NB4 (cell line): ENCODE data around the gene CAMP.

Source experiments
- DNase-seq: peaks from one replicate; pipeline ENCODE4 v3.0.0; 2010; ENCODE audit warnings: low read depth
- H3K4me3 ChIP-seq: one replicate; pipeline ENCODE4 v1.5.1; 2011; ENCODE audit warnings: mild to moderate bottlenecking, low read depth, low read length, moderate library complexity
- CTCF ChIP-seq: IDR thresholded peaks from one replicate; pipeline ENCODE4 v1.5.1; 2012; ENCODE audit warnings: low read depth, low read length
- MAX ChIP-seq: IDR thresholded peaks from 2 replicates; pipeline ENCODE4 v1.6.1; 2011; ENCODE audit warnings: low read depth, low read length
- MYC ChIP-seq: IDR thresholded peaks from 2 replicates; pipeline ENCODE4 v1.6.1; 2011; ENCODE audit warnings: low read depth, low read length
- POLR2A ChIP-seq: IDR thresholded peaks from 2 replicates; pipeline ENCODE4 v1.6.1; 2011; ENCODE audit warnings: mild to moderate bottlenecking; ENCODE audit not compliant: insufficient read length; ENCODE audit errors: extremely low read depth

Gene CAMP

GRCh38 chr3:48256557-48256956 lies 33.3 kb downstream of the CAMP start:
- no peak overlapping the region for H3K4me3 ChIP-seq
- TF ChIP-seq POLR2A (no peak), MYC (no peak), MAX (no peak), CTCF (no peak)
- DNase-seq, result no peak

GRCh38 chr3:48258530-48258929 lies 35.2 kb downstream of the CAMP start:
- H3K4me3 ChIP-seq, result no peak overlapping the region
- no peak for TF ChIP-seq CTCF
- no peak for TF ChIP-seq MYC
- TF ChIP-seq POLR2A, result no peak
- no peak for TF ChIP-seq MAX
- no peak for DNase-seq

DNA sequence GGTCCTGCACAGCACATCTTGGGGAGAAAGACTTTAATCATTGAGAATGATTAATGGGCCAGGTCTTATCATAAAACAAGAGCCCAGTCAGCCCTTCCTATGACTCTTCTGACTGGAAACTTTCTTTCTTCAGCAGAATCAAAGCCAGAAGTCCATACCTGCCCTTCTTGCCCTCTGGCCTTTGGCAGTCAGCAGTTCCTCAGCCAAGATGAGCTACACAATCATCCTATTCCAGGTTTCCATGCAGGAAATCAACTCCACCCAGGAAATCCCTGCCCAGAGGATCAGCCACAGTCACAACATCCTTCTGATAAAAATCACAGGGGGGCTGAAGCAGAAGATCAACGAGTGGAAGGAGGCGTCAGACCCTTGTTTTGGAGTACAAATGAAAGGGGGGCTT lies 44.5 kb downstream of the CAMP start:
- TF ChIP-seq CTCF (no peak), MYC (no peak), POLR2A (no peak), MAX (no peak)
- H3K4me3 ChIP-seq, result no peak overlapping the region
- no peak for DNase-seq

GRCh38 chr3:48268381-48268935 lies 45.2 kb downstream of the CAMP start:
- DNase-seq, result no peak
- H3K4me3 ChIP-seq, result no peak overlapping the region
- no peak for TF ChIP-seq POLR2A
- TF ChIP-seq MYC, result no peak
- no peak for TF ChIP-seq CTCF
- TF ChIP-seq MAX, result no peak

- DNase-seq, result no peak
- no peak for TF ChIP-seq CTCF
- H3K4me3 ChIP-seq, result no peak overlapping the region
These were observed 45.8 kb downstream of the CAMP start for GRCh38 chr3:48268936-48269561.

- TF ChIP-seq POLR2A, result no peak
- TF ChIP-seq MAX, result no peak
- no peak for TF ChIP-seq CTCF
- TF ChIP-seq MYC, result no peak
- DNase-seq, result no peak
- no peak overlapping the region for H3K4me3 ChIP-seq
These were observed 46.3 kb downstream of the CAMP start for GRCh38 chr3:48269592-48269991.
